HEK293 (cell line): ENCODE data around the gene C10orf88.

Source experiments
- HOXD13 ChIP-seq: sonication (generic); formaldehyde crosslinking; IDR thresholded peaks from 2 replicates; pipeline ENCODE4 v1.8.0; 2022; ENCODE audit warnings: missing genetic modification reagents, borderline replicate concordance
- KLF1 ChIP-seq: fragments of 450-650 bp; formaldehyde crosslinking; IDR thresholded peaks from 2 replicates; pipeline ENCODE4 v1.5.1; 2016; ENCODE audit warnings: missing biosample characterization, missing genetic modification characterization
- KLF10 ChIP-seq: fragments of 450-650 bp; IDR thresholded peaks from 2 replicates; pipeline ENCODE4 v1.5.1; 2018; ENCODE audit warnings: missing biosample characterization, mild to moderate bottlenecking, missing genetic modification characterization
- REPIN1 ChIP-seq: fragments of 450-650 bp; formaldehyde crosslinking; IDR thresholded peaks from 2 replicates; pipeline ENCODE4 v1.5.1; 2017; ENCODE audit warnings: missing biosample characterization, missing genetic modification characterization, low read depth
- SETDB1 ChIP-seq: IDR thresholded peaks from one replicate; pipeline ENCODE4 v1.6.1; 2017; ENCODE audit warnings: mild to moderate bottlenecking, low read length, moderate library complexity, mixed read lengths; ENCODE audit not compliant: insufficient read length
- TRIM28 ChIP-seq: IDR thresholded peaks from 2 replicates; pipeline ENCODE4 v1.6.1; 2011; ENCODE audit warnings: low read length, control low read depth, borderline replicate concordance
- YY2 ChIP-seq: fragments of 450-650 bp; formaldehyde crosslinking; IDR thresholded peaks from 2 replicates; pipeline ENCODE4 v1.5.1; 2016; ENCODE audit warnings: missing biosample characterization, missing genetic modification characterization
- ZBTB20 ChIP-seq: fragments of 450-650 bp; formaldehyde crosslinking; IDR thresholded peaks from 2 replicates; pipeline ENCODE4 v1.5.1; 2016; ENCODE audit warnings: missing biosample characterization, missing genetic modification characterization
- ZBTB21 ChIP-seq: fragments of 450-650 bp; formaldehyde crosslinking; IDR thresholded peaks from 2 replicates; pipeline ENCODE4 v1.5.1; 2017; ENCODE audit warnings: missing biosample characterization, missing genetic modification characterization
- ZNF138 ChIP-seq: fragments of 450-650 bp; formaldehyde crosslinking; IDR thresholded peaks from 2 replicates; pipeline ENCODE4 v1.5.1; 2016; ENCODE audit warnings: missing biosample characterization, missing genetic modification characterization, borderline replicate concordance
- ZNF2 ChIP-seq: fragments of 450-650 bp; formaldehyde crosslinking; IDR thresholded peaks from 2 replicates; pipeline ENCODE4 v1.5.1; 2016; ENCODE audit warnings: missing biosample characterization, missing genetic modification characterization
- ZNF266 ChIP-seq: fragments of 450-650 bp; formaldehyde crosslinking; IDR thresholded peaks from 2 replicates; pipeline ENCODE4 v1.5.1; 2016; ENCODE audit warnings: missing biosample characterization, missing genetic modification characterization, low read depth
- ZNF274 ChIP-seq, 2 experiments: fragments of 200-500 bp in 1 of 2; fragments of 450-650 bp in 1 of 2; sonication (Bioruptor generic) in 1 of 2; formaldehyde crosslinking in 1 of 2; IDR thresholded peaks; 2 replicates each; pipeline versions ENCODE4 v1.5.1 to v1.6.1; 2014 to 2016; ENCODE audit warnings: borderline replicate concordance in 1 of 2, inconsistent platforms in 1 of 2, low read length in 1 of 2, missing biosample characterization in 1 of 2, missing genetic modification characterization in 1 of 2
- ZNF292 ChIP-seq: fragments of 450-650 bp; formaldehyde crosslinking; IDR thresholded peaks from 2 replicates; pipeline ENCODE4 v1.5.1; 2016; ENCODE audit warnings: low read depth, missing biosample characterization, missing genetic modification characterization, borderline replicate concordance
- ZNF311 ChIP-seq: fragments of 450-650 bp; formaldehyde crosslinking; IDR thresholded peaks from 2 replicates; pipeline ENCODE4 v1.5.1; 2017; ENCODE audit warnings: missing biosample characterization, missing genetic modification characterization, borderline replicate concordance
- ZNF404 ChIP-seq: fragments of 450-650 bp; formaldehyde crosslinking; IDR thresholded peaks from 2 replicates; pipeline ENCODE4 v1.5.1; 2017; ENCODE audit warnings: missing biosample characterization, missing genetic modification characterization
- ZNF416 ChIP-seq: fragments of 450-650 bp; formaldehyde crosslinking; IDR thresholded peaks from 2 replicates; pipeline ENCODE4 v1.5.1; 2016; ENCODE audit warnings: missing biosample characterization, missing genetic modification characterization
- ZNF423 ChIP-seq: fragments of 450-650 bp; formaldehyde crosslinking; IDR thresholded peaks from 2 replicates; pipeline ENCODE4 v1.5.1; 2016; ENCODE audit warnings: missing biosample characterization, missing genetic modification characterization
- ZNF501 ChIP-seq: fragments of 450-650 bp; formaldehyde crosslinking; IDR thresholded peaks from 2 replicates; pipeline ENCODE4 v1.5.1; 2016; ENCODE audit warnings: missing biosample characterization, missing genetic modification characterization
- ZNF529 ChIP-seq: fragments of 450-650 bp; formaldehyde crosslinking; IDR thresholded peaks from 2 replicates; pipeline ENCODE4 v1.5.1; 2017; ENCODE audit warnings: missing genetic modification characterization, missing biosample characterization; ENCODE audit not compliant: insufficient replicate concordance
- ZNF585B ChIP-seq: fragments of 450-650 bp; formaldehyde crosslinking; IDR thresholded peaks from 2 replicates; pipeline ENCODE4 v1.5.1; 2016; ENCODE audit warnings: missing biosample characterization, missing genetic modification characterization
- ZNF626 ChIP-seq: fragments of 450-650 bp; sonication (Bioruptor Pico); formaldehyde crosslinking; IDR thresholded peaks from 2 replicates; pipeline ENCODE4 v1.5.1; 2018; ENCODE audit warnings: missing biosample characterization, missing genetic modification characterization, inconsistent platforms
- ZSCAN16 ChIP-seq: fragments of 450-650 bp; formaldehyde crosslinking; IDR thresholded peaks from 2 replicates; pipeline ENCODE4 v1.5.1; 2016; ENCODE audit warnings: missing biosample characterization, missing genetic modification characterization
- TF ChIP-seq, protein P1 (sequence below): fragments of 450-650 bp; formaldehyde crosslinking; IDR thresholded peaks from 2 replicates; pipeline ENCODE4 v1.5.1; 2016; ENCODE audit warnings: missing biosample characterization, missing genetic modification characterization
- TF ChIP-seq, protein P2 (sequence below): fragments of 450-650 bp; formaldehyde crosslinking; optimal IDR thresholded peaks from 2 replicates; pipeline ENCODE3; 2016; ENCODE audit warnings: missing biosample characterization, mild to moderate bottlenecking, missing genetic modification characterization
- TF ChIP-seq, protein P3 (sequence below): fragments of 450-650 bp; formaldehyde crosslinking; IDR thresholded peaks from 2 replicates; pipeline ENCODE4; 2016; ENCODE audit warnings: missing biosample characterization, missing genetic modification characterization
- TF ChIP-seq, protein P4 (sequence below): fragments of 450-650 bp; formaldehyde crosslinking; IDR thresholded peaks from 2 replicates; pipeline ENCODE4 v1.5.1; 2016; ENCODE audit warnings: missing biosample characterization, missing genetic modification characterization
- TF ChIP-seq, protein P5 (sequence below): fragments of 450-650 bp; formaldehyde crosslinking; conservative IDR thresholded peaks from 2 replicates; pipeline ENCODE4 v1.5.1; 2016; ENCODE audit warnings: low read depth, missing biosample characterization, missing genetic modification characterization

The C10orf88 gene

DNA sequence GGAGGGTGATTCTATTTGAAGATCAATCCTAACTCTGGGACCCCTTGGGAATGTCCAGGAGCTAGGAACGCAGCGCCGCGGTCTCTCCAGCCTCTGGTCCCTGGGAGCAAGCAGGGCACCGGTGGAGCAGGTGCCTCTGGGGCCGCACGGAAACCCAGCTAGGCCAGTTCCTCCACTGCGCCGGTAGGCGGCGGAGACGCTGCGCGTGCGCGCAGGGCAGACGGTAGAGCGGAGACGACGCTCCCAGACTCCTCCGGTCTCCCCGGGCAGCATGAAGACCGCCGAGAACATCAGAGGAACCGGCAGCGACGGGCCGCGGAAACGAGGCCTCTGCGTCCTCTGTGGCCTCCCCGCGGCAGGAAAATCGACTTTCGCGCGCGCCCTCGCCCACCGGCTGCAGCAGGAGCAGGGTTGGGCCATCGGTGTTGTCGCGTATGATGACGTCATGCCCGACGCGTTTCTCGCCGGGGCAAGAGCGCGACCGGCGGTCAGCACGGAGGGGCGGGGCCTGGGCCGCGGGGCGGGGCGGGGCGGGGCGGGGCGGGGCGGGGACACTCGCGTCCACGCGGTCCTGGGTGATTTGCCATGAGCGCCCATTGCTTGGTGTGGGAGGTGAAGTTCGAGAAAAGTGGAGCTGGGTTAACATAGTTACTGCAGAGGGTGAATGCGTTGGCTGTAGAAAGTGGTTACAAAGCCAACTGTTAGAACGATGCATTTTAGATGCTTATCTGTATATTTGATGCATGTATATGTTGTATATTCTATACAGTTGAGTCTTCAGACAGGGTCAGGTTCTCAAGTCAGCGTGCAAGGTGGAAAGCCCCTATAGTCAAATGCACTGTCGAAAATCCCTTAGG lies 26.4 kb upstream of the C10orf88 start, which contains the start of gene PSTK (continued):
- peak; percentile 98 for TF ChIP-seq ZNF501
- no peak for TF ChIP-seq ZNF416 (tag by site-specific recombination)
- no peak for TF ChIP-seq ZNF274 (IDR thresholded peaks at IDR 0.05; ENCODE audit: low read length)
- no peak for TF ChIP-seq ZNF274 (tag by site-specific recombination; IDR thresholded peaks at IDR 0.05; ENCODE audit: borderline replicate concordance)
- TF ChIP-seq TRIM28: no peak
- peak; percentile 99 for TF ChIP-seq ZBTB21 (tag by site-specific recombination)
- TF ChIP-seq, protein P1, sequence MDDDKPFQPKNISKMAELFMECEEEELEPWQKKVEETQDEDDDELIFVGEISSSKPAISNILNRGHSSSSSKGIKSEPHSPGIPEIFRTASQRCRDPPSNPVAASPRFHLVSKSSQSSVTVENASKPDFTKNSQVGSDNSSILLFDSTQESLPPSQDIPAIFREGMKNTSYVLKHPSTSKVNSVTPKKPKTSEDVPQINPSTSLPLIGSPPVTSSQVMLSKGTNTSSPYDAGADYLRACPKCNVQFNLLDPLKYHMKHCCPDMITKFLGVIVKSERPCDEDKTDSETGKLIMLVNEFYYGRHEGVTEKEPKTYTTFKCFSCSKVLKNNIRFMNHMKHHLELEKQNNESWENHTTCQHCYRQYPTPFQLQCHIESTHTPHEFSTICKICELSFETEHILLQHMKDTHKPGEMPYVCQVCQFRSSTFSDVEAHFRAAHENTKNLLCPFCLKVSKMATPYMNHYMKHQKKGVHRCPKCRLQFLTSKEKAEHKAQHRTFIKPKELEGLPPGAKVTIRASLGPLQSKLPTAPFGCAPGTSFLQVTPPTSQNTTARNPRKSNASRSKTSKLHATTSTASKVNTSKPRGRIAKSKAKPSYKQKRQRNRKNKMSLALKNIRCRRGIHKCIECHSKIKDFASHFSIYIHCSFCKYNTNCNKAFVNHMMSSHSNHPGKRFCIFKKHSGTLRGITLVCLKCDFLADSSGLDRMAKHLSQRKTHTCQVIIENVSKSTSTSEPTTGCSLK (tag by site-specific recombination): no peak
- TF ChIP-seq KLF1: peak; percentile 63
- TF ChIP-seq ZNF311 (tag by site-specific recombination): no peak
- TF ChIP-seq, protein P2, sequence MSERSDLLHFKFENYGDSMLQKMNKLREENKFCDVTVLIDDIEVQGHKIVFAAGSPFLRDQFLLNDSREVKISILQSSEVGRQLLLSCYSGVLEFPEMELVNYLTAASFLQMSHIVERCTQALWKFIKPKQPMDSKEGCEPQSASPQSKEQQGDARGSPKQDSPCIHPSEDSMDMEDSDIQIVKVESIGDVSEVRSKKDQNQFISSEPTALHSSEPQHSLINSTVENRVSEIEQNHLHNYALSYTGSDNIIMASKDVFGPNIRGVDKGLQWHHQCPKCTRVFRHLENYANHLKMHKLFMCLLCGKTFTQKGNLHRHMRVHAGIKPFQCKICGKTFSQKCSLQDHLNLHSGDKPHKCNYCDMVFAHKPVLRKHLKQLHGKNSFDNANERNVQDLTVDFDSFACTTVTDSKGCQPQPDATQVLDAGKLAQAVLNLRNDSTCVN (tag by site-specific recombination): peak; percentile 98
- TF ChIP-seq, protein P3, sequence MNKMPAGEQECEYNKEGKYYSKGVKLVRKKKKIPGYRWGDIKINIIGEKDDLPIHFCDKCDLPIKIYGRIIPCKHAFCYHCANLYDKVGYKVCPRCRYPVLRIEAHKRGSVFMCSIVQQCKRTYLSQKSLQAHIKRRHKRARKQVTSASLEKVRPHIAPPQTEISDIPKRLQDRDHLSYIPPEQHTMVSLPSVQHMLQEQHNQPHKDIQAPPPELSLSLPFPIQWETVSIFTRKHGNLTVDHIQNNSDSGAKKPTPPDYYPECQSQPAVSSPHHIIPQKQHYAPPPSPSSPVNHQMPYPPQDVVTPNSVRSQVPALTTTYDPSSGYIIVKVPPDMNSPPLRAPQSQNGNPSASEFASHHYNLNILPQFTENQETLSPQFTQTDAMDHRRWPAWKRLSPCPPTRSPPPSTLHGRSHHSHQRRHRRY (tag by site-specific recombination): no peak
- TF ChIP-seq ZNF138: no peak
- no peak for TF ChIP-seq ZSCAN16 (tag by site-specific recombination)
- TF ChIP-seq REPIN1 (tag by site-specific recombination): 0 out of 2 replicates have a peak, but pooled peaks have one; percentile 41
- no peak for TF ChIP-seq HOXD13
- TF ChIP-seq ZNF423 (tag by site-specific recombination): no peak
- no peak for TF ChIP-seq ZNF626
- TF ChIP-seq SETDB1: no peak
- no peak for TF ChIP-seq ZNF585B (tag by site-specific recombination)
- no peak for TF ChIP-seq ZNF266
- TF ChIP-seq, protein P4, sequence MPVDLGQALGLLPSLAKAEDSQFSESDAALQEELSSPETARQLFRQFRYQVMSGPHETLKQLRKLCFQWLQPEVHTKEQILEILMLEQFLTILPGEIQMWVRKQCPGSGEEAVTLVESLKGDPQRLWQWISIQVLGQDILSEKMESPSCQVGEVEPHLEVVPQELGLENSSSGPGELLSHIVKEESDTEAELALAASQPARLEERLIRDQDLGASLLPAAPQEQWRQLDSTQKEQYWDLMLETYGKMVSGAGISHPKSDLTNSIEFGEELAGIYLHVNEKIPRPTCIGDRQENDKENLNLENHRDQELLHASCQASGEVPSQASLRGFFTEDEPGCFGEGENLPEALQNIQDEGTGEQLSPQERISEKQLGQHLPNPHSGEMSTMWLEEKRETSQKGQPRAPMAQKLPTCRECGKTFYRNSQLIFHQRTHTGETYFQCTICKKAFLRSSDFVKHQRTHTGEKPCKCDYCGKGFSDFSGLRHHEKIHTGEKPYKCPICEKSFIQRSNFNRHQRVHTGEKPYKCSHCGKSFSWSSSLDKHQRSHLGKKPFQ (tag by site-specific recombination): no peak
- TF ChIP-seq ZBTB20 (tag by site-specific recombination): peak; percentile 59; the same call in 1 of the 2 replicates
- TF ChIP-seq ZNF2 (tag by site-specific recombination): peak; percentile 84
- peak; percentile 46; the same call in 1 of the 2 replicates for TF ChIP-seq KLF10 (tag by site-specific recombination)
- no peak for TF ChIP-seq ZNF292 (tag by site-specific recombination)
- TF ChIP-seq ZNF529 (tag by site-specific recombination): no peak
- TF ChIP-seq, protein P5, sequence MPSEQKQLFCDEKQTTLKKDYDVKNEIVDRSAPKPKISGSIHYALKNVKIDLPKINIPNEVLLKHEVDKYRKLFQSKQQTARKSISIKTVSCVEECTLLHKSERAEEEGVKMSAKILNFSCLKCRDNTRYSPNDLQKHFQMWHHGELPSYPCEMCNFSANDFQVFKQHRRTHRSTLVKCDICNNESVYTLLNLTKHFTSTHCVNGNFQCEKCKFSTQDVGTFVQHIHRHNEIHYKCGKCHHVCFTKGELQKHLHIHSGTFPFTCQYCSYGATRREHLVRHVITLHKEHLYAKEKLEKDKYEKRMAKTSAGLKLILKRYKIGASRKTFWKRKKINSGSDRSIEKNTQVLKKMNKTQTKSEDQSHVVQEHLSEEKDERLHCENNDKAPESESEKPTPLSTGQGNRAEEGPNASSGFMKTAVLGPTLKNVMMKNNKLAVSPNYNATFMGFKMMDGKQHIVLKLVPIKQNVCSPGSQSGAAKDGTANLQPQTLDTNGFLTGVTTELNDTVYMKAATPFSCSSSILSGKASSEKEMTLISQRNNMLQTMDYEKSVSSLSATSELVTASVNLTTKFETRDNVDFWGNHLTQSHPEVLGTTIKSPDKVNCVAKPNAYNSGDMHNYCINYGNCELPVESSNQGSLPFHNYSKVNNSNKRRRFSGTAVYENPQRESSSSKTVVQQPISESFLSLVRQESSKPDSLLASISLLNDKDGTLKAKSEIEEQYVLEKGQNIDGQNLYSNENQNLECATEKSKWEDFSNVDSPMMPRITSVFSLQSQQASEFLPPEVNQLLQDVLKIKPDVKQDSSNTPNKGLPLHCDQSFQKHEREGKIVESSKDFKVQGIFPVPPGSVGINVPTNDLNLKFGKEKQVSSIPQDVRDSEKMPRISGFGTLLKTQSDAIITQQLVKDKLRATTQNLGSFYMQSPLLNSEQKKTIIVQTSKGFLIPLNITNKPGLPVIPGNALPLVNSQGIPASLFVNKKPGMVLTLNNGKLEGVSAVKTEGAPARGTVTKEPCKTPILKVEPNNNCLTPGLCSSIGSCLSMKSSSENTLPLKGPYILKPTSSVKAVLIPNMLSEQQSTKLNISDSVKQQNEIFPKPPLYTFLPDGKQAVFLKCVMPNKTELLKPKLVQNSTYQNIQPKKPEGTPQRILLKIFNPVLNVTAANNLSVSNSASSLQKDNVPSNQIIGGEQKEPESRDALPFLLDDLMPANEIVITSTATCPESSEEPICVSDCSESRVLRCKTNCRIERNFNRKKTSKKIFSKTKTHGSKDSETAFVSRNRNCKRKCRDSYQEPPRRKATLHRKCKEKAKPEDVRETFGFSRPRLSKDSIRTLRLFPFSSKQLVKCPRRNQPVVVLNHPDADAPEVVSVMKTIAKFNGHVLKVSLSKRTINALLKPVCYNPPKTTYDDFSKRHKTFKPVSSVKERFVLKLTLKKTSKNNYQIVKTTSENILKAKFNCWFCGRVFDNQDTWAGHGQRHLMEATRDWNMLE (tag by site-specific recombination): peak; percentile 41; the same call in 1 of the 2 replicates
- no peak for TF ChIP-seq ZNF404 (tag by site-specific recombination)
- 0 out of 2 replicates have a peak, but pooled peaks have one; percentile 22 for TF ChIP-seq YY2 (tag by site-specific recombination)
